ENCODE results near the gene FAIM2.
A peak's percentile ranks its signal among the peaks of the same experiment; 100 is the strongest.

The FAIM2 gene

GRCh38 chr12:49853671-49854070, 50.0 kb downstream of the FAIM2 start:
- no peak for DNase-seq

GRCh38 chr12:49847161-49847560, 56.5 kb downstream of the FAIM2 start:
- no peak for DNase-seq

GRCh38 chr12:49846032-49846431, 57.7 kb downstream of the FAIM2 start:
- DNase-seq, result no peak

GRCh38 chr12:49843876-49844437, 59.7 kb downstream of the FAIM2 start:
- DNase-seq, result no peak

- DNase-seq, result no peak
Measured at GRCh38 chr12:49843411-49843810, 60.3 kb downstream of the FAIM2 start.

GRCh38 chr12:49842519-49843352, 61.0 kb downstream of the FAIM2 start, which contains the start of gene BCDIN3D:
Gene BCDIN3D, minus strand, starts transcription at chr12:49843106. Its CDS starts 19 bp downstream, at chr12:49843087.
- peak; percentile 94 for DNase-seq

GRCh38 chr12:49838973-49839633, 64.6 kb downstream of the FAIM2 start:
- DNase-seq, result peak; percentile 53

- no peak for DNase-seq
Measured at GRCh38 chr12:49832836-49833421, 70.8 kb downstream of the FAIM2 start.

GRCh38 chr12:49831717-49832116, 72.0 kb downstream of the FAIM2 start:
- DNase-seq, result no peak

- DNase-seq, result peak; percentile 95
Measured at GRCh38 chr12:49828133-49829091, 75.3 kb downstream of the FAIM2 start, which contains the start of gene NCKAP5L. Gene NCKAP5L, minus strand, starts transcription at chr12:49828413. Its CDS starts 24,369 bp downstream, at chr12:49804044.

GRCh38 chr12:49827401-49828099, 76.2 kb downstream of the FAIM2 start:
- DNase-seq, result no peak

GRCh38 chr12:49827051-49827400, 76.7 kb downstream of the FAIM2 start:
- DNase-seq, result no peak

GRCh38 chr12:49825971-49826421, 77.7 kb downstream of the FAIM2 start:
- DNase-seq, result no peak

- no peak for DNase-seq
Measured at GRCh38 chr12:49825360-49825970, 78.2 kb downstream of the FAIM2 start.

GRCh38 chr12:49824895-49825294, 78.8 kb downstream of the FAIM2 start:
- DNase-seq, result no peak

GRCh38 chr12:49824416-49824815, 79.3 kb downstream of the FAIM2 start:
- DNase-seq, result no peak

GRCh38 chr12:49823951-49824350, 79.7 kb downstream of the FAIM2 start:
- DNase-seq, result no peak

GRCh38 chr12:49823350-49823749, 80.3 kb downstream of the FAIM2 start:
- DNase-seq, result no peak

- DNase-seq, result no peak
Measured at GRCh38 chr12:49821373-49822287, 82.1 kb downstream of the FAIM2 start.

GRCh38 chr12:49819786-49820185, 83.9 kb downstream of the FAIM2 start:
- no peak for DNase-seq
